GM10266 (cell line): ENCODE results near the gene ETV6.

ENCODE experiments used
- DNase-seq: peaks from one replicate; pipeline ENCODE4 v3.0.0; 2012; ENCODE audit errors: extremely low spot score
- TF ChIP-seq, protein P1 (sequence below): IDR thresholded peaks from 2 replicates; pipeline ENCODE4 v1.5.1; 2012; ENCODE audit warnings: mild to moderate bottlenecking, low read depth; ENCODE audit not compliant: control insufficient read depth, insufficient read depth; ENCODE audit errors: missing control alignments

ETV6 gene

DNA sequence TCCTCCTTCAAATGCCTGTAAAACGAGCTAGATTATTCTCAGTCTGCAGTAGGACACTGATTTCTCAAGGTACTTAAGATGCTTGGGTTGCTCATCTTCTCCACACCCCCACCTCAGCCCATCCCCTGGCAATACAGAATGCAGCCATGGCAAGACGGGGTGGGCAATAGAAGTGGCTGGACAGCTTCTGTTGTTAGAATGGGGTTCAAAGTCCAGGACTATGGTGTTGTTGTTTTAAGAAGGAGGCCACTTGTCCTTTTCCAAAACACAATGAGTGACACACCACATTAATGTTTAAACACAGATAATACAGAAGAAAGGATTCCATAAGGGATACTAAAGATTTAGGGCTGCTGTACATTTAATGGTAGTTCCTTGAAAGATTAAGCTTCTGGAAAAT lies 232.4 kb downstream of the ETV6 start:
- DNase-seq = no peak

GRCh38 chr12:11882301-11883019 lies 233.0 kb downstream of the ETV6 start:
- TF ChIP-seq, protein P1, sequence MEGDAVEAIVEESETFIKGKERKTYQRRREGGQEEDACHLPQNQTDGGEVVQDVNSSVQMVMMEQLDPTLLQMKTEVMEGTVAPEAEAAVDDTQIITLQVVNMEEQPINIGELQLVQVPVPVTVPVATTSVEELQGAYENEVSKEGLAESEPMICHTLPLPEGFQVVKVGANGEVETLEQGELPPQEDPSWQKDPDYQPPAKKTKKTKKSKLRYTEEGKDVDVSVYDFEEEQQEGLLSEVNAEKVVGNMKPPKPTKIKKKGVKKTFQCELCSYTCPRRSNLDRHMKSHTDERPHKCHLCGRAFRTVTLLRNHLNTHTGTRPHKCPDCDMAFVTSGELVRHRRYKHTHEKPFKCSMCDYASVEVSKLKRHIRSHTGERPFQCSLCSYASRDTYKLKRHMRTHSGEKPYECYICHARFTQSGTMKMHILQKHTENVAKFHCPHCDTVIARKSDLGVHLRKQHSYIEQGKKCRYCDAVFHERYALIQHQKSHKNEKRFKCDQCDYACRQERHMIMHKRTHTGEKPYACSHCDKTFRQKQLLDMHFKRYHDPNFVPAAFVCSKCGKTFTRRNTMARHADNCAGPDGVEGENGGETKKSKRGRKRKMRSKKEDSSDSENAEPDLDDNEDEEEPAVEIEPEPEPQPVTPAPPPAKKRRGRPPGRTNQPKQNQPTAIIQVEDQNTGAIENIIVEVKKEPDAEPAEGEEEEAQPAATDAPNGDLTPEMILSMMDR = no peak
- peak; percentile 12 for DNase-seq

More for the DNA sequence above, 232.4 kb downstream of the ETV6 start:
- TF ChIP-seq, protein P1 = no peak

DNA sequence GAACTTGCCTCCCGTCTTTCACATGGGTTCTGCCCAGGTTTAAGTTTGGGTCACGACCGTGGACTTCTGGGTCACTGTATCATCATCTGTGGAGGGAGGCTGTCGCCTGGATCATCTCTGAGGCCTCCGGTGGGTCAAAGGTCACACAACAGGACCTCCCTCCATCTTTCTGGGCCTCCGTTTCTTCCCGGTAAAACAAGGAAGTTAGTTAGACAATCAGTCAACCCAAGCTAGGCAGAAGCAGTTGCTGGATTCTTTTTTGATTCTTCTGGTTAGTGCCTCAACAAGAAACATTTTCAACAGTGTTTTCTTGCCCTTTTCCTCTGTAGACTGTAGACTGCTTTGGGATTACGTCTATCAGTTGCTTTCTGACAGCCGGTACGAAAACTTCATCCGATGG lies 234.6 kb downstream of the ETV6 start:
- TF ChIP-seq, protein P1 = no peak
- DNase-seq = no peak

DNA sequence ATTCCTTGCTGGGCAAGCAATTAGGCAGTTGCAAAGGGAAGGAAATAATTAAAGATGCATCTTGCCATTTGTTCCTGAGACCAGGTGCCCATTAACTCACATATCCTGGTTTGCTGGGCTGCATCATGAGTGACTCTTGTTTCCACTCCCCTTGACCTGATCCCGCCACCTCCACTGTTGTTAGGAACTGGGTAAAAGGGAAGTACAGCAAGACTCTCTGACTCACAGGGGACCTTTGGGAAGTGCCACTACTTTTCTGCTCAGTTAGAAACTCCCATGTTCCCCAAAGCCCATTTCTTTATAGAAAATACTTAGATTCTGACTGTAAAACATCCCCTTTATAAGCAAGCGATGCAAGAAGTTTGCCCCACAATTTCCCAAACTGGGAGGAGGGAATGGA lies 235.2 kb downstream of the ETV6 start:
- TF ChIP-seq, protein P1 = no peak
- no peak for DNase-seq

DNA sequence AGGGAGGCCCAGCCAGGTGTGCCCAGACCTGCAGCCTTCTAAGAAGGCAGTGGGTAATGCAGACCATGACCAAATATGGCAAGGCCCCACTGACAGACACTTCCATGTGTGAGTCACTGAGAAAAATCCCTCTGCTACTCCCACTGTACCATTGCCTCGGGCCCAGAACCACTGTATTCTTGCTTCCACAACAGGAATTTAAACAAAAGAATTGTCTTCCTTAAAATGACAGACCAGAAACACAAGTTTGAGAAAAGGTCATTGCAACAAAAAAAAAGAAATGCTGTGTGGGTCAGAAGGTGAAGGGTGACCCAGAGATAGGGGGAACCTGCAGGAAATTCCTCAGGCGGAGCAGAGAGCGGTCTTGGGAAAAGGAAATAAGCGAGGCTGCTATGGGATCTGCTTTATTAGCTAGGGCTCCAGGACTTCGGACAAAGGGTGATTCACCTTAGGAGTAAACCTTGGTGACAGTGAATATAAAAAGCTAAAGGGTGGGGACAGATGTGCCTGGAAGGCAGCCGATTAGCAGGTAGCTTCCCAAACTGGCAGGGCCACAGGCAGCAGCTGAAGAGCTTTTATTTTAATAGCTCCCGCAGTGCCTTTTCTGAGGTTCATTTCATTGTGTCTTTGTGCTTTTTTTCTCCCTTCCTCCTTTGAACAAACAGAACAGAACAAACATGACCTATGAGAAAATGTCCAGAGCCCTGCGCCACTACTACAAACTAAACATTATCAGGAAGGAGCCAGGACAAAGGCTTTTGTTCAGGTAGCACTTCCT lies 236.0 kb downstream of the ETV6 start:
- DNase-seq = no peak
- TF ChIP-seq, protein P1 = no peak

DNA sequence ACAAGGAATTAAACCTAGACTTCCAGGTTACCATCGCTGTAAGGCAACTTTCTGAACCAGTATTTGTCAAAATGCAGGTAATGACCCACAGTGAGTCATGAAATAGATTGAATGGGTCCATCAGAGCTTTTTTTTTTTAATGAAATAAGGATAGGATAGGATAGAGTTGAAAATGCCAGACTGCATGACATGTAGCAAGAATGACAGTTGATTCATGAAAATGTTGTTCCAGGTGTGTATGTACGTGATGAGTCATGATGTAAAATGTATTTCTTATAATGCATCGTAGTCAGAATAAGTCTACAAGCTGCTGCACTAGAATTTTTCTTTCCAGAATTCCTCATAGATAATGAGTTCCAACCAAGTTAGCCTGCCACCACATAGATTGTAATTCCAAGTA lies 236.9 kb downstream of the ETV6 start:
- no peak for DNase-seq
- TF ChIP-seq, protein P1 = no peak

GRCh38 chr12:11888029-11888428 lies 238.6 kb downstream of the ETV6 start:
- TF ChIP-seq, protein P1 = no peak
- DNase-seq = no peak
